Limb (tissue), 2 donors: ENCODE results near the gene NEB.
"Not testable (repeated sequence)": the region's sequence is repeated elsewhere in the genome, so short reads cannot be mapped to it uniquely, and the experiment has no call there.

Source experiments
- DNase-seq, 2 donors: peaks; one replicate each; pipeline ENCODE4 v3.0.0-alpha.2; 2016; ENCODE audit errors: extremely low spot score in 2 of 2

The NEB gene

GRCh38 chr2:151557883-151558282, 176.4 kb downstream of the NEB start:
- not testable (repeated sequence) for DNase-seq

GRCh38 chr2:151556121-151556520, 178.2 kb downstream of the NEB start:
- DNase-seq, result no peak

GRCh38 chr2:151552287-151552686, 182.0 kb downstream of the NEB start:
- no peak for DNase-seq

- DNase-seq, result no peak
These were observed 182.7 kb downstream of the NEB start for GRCh38 chr2:151551556-151551955.

- DNase-seq, result no peak
These were observed 185.1 kb downstream of the NEB start for GRCh38 chr2:151549191-151549590.

GRCh38 chr2:151544449-151544848, 189.8 kb downstream of the NEB start:
- no peak for DNase-seq

GRCh38 chr2:151543876-151544275, 190.4 kb downstream of the NEB start:
- peak in 1 of 2 donors; percentile 34 for DNase-seq

- DNase-seq, result no peak
These were observed 200.3 kb downstream of the NEB start for GRCh38 chr2:151534001-151534400.

- DNase-seq, result no peak
These were observed 201.1 kb downstream of the NEB start for GRCh38 chr2:151533127-151533526.

- no peak for DNase-seq
These were observed 207.6 kb downstream of the NEB start for GRCh38 chr2:151526572-151527090.

- no peak for DNase-seq
These were observed 208.4 kb downstream of the NEB start for GRCh38 chr2:151525821-151526373.

- DNase-seq, result no peak
These were observed 210.4 kb downstream of the NEB start for GRCh38 chr2:151523850-151524249.

GRCh38 chr2:151522556-151522955, 211.7 kb downstream of the NEB start:
- DNase-seq, result no peak

- no peak for DNase-seq
These were observed 213.3 kb downstream of the NEB start for GRCh38 chr2:151520976-151521375.

GRCh38 chr2:151518802-151519201, 215.5 kb downstream of the NEB start:
- DNase-seq, result no peak

- no peak for DNase-seq
These were observed 225.8 kb downstream of the NEB start for GRCh38 chr2:151508519-151508918.

- DNase-seq, result no peak
These were observed 228.1 kb downstream of the NEB start for GRCh38 chr2:151506170-151506569.

GRCh38 chr2:151498178-151498577, 236.1 kb downstream of the NEB start:
- DNase-seq, result no peak

- DNase-seq, result no peak
These were observed 242.8 kb downstream of the NEB start for GRCh38 chr2:151491496-151491895.

- no peak for DNase-seq
These were observed 244.0 kb downstream of the NEB start for GRCh38 chr2:151490276-151490675.

GRCh38 chr2:151486053-151486452, 248.2 kb downstream of the NEB start:
- DNase-seq, result no peak

- no peak for DNase-seq
These were observed 250.2 kb downstream of the NEB start for GRCh38 chr2:151484100-151484499.

GRCh38 chr2:151483546-151483945, 250.7 kb downstream of the NEB start:
- DNase-seq, result no peak
